Lung (tissue), 12 donors: ENCODE measurements around the gene CLPX. TPM values are rescaled to one million over a fixed set of nuclear protein-coding genes. Genes with fewer than 3 reads are reported as not detected.

ENCODE experiments used
- ATAC-seq: fragments of 200-7000 bp; cut with Tn5 transposase; one replicate; pipeline ENCODE4 v1.9.1; 2020; ENCODE audit warnings: moderate number of reproducible peaks; ENCODE audit not compliant: insufficient read depth, low FRiP score
- DNase-seq, 3 donors: peaks; one replicate each; pipeline ENCODE4 v3.0.0-alpha.2; 2013 to 2017
- H3K27ac ChIP-seq, 2 donors: one replicate each; pipeline ENCODE4 v1.5.1; 2013; ENCODE audit warnings: mild to moderate bottlenecking in 2 of 2, moderate library complexity in 2 of 2, control low read depth in 1 of 2, inconsistent platforms in 1 of 2, low read depth in 1 of 2, low read length in 1 of 2
- H3K27me3 ChIP-seq, 3 donors: one replicate each; pipeline ENCODE4 v1.5.1; 2013; ENCODE audit warnings: low read length in 2 of 3; ENCODE audit not compliant: control insufficient read depth in 3 of 3, insufficient read depth in 3 of 3
- H3K36me3 ChIP-seq, 4 donors: one replicate each; pipeline ENCODE4 v1.5.1; 2013; ENCODE audit warnings: low read length in 4 of 4, mild to moderate bottlenecking in 1 of 4, moderate library complexity in 1 of 4; ENCODE audit not compliant: control insufficient read depth in 4 of 4, insufficient read depth in 4 of 4
- H3K4me1 ChIP-seq, 5 donors: one replicate each; pipeline ENCODE4 v1.5.1; 2013; ENCODE audit warnings: low read length in 5 of 5, mild to moderate bottlenecking in 2 of 5, moderate library complexity in 1 of 5; ENCODE audit not compliant: control insufficient read depth in 5 of 5, insufficient read depth in 5 of 5
- H3K4me3 ChIP-seq: one replicate; pipeline ENCODE4 v1.5.1; 2013; ENCODE audit warnings: mild to moderate bottlenecking, control low read depth, moderate library complexity
- H3K9ac ChIP-seq, 2 donors: one replicate each; pipeline ENCODE4 v1.5.1; 2013; ENCODE audit warnings: low read length in 2 of 2, control low read depth in 1 of 2; ENCODE audit not compliant: insufficient read depth in 1 of 2
- H3K9me3 ChIP-seq, 4 donors: one replicate each; pipeline ENCODE4 v1.5.1; 2013; ENCODE audit warnings: low read length in 3 of 4, mild to moderate bottlenecking in 1 of 4, moderate library complexity in 1 of 4; ENCODE audit not compliant: control insufficient read depth in 4 of 4, insufficient read depth in 3 of 4
- CTCF ChIP-seq: IDR thresholded peaks from 2 replicates; pipeline ENCODE4 v1.5.1; 2012; ENCODE audit warnings: mild to moderate bottlenecking; ENCODE audit errors: control extremely low read depth, extremely low read depth
- WGBS, 2 donors: extraction: QIAGEN DNeasy Blood & Tissue Kit; methylation state at CpG; one replicate each; pipeline ENCODE4 v1.1.7; 2013; 5-methylcytosine and 5-hydroxymethylcytosine counted together
- polyA plus RNA-seq, 2 donors: library from polyadenylated mRNA; stranded (reverse); fragments of 200-250 nt; gene quantifications; one replicate each; pipeline ENCODE4 v1.2.1, GENCODE V29; 2013
- total RNA-seq, 2 donors: library from RNA; depleted of rRNA in 1 of 2; stranded (reverse); fragments of >200 nt in 1 of 2; gene quantifications; one replicate each; pipeline ENCODE4 v1.2.1, GENCODE V29; 2014 to 2021
- donor health status: control.
- donor health status: control.
- donor health status: Bipolar disorder and iron deficiency.
- donor health status: healthy.
- donor health status: DM: yes; HTN: yes; CAD: no.

CLPX gene
- total and polyA plus RNA-seq, 4 donors = 11.2 to 93.6 (median 31.3) TPM

DNA sequence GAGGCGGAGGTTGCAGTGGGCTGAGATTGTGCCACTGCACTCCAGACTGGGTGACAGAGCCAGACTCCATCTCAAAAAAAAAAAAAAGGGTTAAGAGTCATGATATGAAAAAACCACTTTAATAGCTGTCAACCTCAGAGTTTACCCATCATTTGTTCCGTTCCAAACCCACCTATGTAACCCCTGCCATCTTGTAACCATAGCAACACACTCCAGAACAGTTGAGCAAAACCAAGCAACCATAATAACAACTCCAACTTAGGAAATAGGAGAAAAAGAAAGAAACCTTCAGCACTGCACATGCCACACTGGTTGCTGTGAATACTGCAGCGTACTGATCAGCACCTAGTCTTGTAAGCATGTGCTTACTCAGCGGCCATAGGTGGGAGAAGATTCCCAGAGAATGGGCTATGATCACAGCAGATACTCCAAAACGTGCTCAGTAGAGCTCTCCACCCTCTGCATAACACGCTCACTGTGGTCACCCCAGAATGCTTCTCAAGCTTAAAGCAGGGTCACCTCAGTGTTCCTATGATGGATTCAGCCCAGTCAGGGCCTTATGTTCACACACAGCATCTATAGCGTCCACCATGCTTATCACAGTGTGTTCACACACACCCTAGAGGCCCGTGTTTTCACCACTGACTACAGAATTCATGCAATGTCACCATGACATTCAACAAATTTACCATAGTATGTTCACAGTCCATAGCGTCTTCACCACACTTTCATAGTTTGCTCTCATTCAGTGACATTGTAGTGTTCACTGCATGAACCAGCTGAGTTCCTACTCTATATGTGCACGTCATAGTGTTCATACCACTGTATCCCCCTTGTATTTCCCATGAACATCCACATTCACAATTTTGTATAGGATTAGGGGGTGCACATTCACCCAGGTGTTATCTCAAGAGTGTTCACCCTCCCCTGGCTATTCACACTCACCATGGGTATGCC, 32.7 kb upstream of the CLPX start:
- Histone ChIP-seq H3K4me1 (no peaks in the 10 kb centered on the region), H3K36me3 (no peaks in the 10 kb centered on the region), H3K27ac (no peak overlapping the region), H3K9me3 (peaks cover 0 to under 1% (median 0%) of the 10 kb centered on the region in 4 donors), H3K9ac (no peak overlapping the region), H3K4me3 (no peak overlapping the region), H3K27me3 (no peaks in the 10 kb centered on the region)
- ATAC-seq (no peak), DNase-seq (no peak)
- no peak for TF ChIP-seq CTCF
- WGBS, 2 donors = 85% methylated on average over 10 of the region's 10 CpGs

DNA sequence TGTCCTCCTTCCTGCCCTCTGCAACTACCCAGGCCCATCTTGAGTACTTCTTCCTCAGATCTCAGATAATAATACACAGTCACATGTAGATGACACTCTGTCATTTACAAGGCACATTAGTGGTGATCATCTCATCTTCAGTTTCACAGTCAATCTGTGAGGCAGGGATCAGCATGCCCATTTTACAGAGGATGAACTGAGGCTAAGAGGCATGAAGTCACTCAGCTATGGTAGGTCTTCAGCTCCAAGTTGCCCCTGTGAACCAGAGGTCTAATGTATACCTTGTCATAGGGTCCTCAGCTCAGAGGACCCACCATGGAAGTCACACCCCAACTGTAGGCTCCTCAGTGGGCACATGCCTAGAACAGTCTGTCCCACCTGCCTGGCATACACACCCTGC, 30.4 kb upstream of the CLPX start:
- H3K9ac ChIP-seq = no peak overlapping the region
- no peak overlapping the region for H3K27ac ChIP-seq
- no peaks in the 10 kb centered on the region for H3K27me3 ChIP-seq
- no peaks in the 10 kb centered on the region for H3K9me3 ChIP-seq
- no peak for DNase-seq
- H3K4me1 ChIP-seq = peaks cover 0 to 20% (median 6%) of the 10 kb centered on the region in 5 donors
- no peak for ATAC-seq
- H3K36me3 ChIP-seq = no peaks in the 10 kb centered on the region
- no peak overlapping the region for H3K4me3 ChIP-seq
- TF ChIP-seq CTCF = no peak

DNA sequence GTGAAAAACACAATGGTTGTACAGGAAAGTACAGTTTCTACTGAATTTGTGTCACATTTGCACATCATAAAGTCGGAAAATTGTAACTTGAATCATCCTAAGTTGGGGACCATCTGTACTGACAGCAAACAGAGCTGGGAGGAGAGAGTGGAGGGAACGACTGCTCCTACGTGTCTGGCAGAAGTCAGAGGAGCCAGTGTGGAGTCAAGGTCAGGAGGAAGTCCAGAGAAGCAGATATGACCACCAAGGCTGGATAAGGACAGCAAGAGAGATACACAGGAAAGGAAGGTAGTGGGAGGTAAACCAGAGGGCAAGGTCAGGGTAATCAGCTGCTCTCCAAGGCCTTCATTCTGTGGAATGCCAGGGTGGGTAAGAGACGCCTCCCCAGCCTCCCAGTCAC, 28.9 kb upstream of the CLPX start:
- Histone ChIP-seq H3K4me3 (no peak overlapping the region), H3K9me3 (no peaks in the 10 kb centered on the region), H3K27me3 (no peaks in the 10 kb centered on the region), H3K27ac (no peak overlapping the region), H3K36me3 (no peaks in the 10 kb centered on the region), H3K9ac (no peak overlapping the region), H3K4me1 (peaks cover 0 to 27% (median 6%) of the 10 kb centered on the region in 5 donors)
- no peak for TF ChIP-seq CTCF
- ATAC-seq (no peak), DNase-seq (no peak)
- WGBS, 2 donors = 83 to 86% methylated on average over 4 of the region's 4 CpGs
